NCI-H1105 treated with DMSO at 0.1 percent for 48 hours (cell line): ENCODE measurements around the gene TRPV2.

Experiments used
- DNase-seq: peaks from one replicate; lab custom pipeline; 2025; lab: John Stamatoyannopoulos, UW

The TRPV2 gene

GRCh38 chr17:16459271-16459670 is 43.9 kb downstream of the TRPV2 start:
- DNase-seq = no peak

- no peak for DNase-seq
Measured at GRCh38 chr17:16459855-16460550, 44.6 kb downstream of the TRPV2 start.

GRCh38 chr17:16460796-16461605 is 45.6 kb downstream of the TRPV2 start:
- DNase-seq = no peak

GRCh38 chr17:16461606-16461866 is 46.2 kb downstream of the TRPV2 start:
- DNase-seq = no peak

GRCh38 chr17:16462070-16462864 is 46.9 kb downstream of the TRPV2 start:
- DNase-seq = no peak

- peak; percentile 50 for DNase-seq
Measured at GRCh38 chr17:16463358-16464302, 48.3 kb downstream of the TRPV2 start.

- DNase-seq = no peak
Measured at GRCh38 chr17:16464303-16465051, 49.1 kb downstream of the TRPV2 start.

GRCh38 chr17:16465052-16465312 is 49.6 kb downstream of the TRPV2 start:
- DNase-seq = no peak

- DNase-seq = no peak
Measured at GRCh38 chr17:16465861-16466338, 50.5 kb downstream of the TRPV2 start.

GRCh38 chr17:16466407-16466806 is 51.0 kb downstream of the TRPV2 start:
- DNase-seq = no peak

- DNase-seq = no peak
Measured at GRCh38 chr17:16467044-16467443, 51.7 kb downstream of the TRPV2 start.

GRCh38 chr17:16467886-16468285 is 52.5 kb downstream of the TRPV2 start:
- DNase-seq = no peak

GRCh38 chr17:16468428-16468992 is 53.1 kb downstream of the TRPV2 start:
- no peak for DNase-seq

- peak; percentile 72 for DNase-seq
Measured at GRCh38 chr17:16470265-16470664, 54.9 kb downstream of the TRPV2 start.

GRCh38 chr17:16471295-16471694 is 55.9 kb downstream of the TRPV2 start:
- DNase-seq = no peak

- no peak for DNase-seq
Measured at GRCh38 chr17:16472539-16472938, 57.2 kb downstream of the TRPV2 start.

GRCh38 chr17:16473044-16474011 is 58.0 kb downstream of the TRPV2 start:
- no peak for DNase-seq

GRCh38 chr17:16474012-16474725 is 58.8 kb downstream of the TRPV2 start:
- no peak for DNase-seq

GRCh38 chr17:16475179-16475704 is 59.9 kb downstream of the TRPV2 start:
- DNase-seq = no peak
